VCaP (cell line): ENCODE results near the gene SMPDL3A.

Experiments used
- H3K27ac ChIP-seq: fragments of 450-650 bp; 2 replicates; pipeline ENCODE4 v1.5.1; 2017
- CTCF ChIP-seq: fragments of 450-650 bp; conservative IDR thresholded peaks from 2 replicates; pipeline ENCODE4 v1.5.1; 2017; ENCODE audit warnings: mild to moderate bottlenecking, moderate library complexity

SMPDL3A gene

GRCh38 chr6:122788208-122788607, 850 bp upstream of the SMPDL3A start:
- H3K27ac ChIP-seq = peak overlapping the region; percentile 97

GRCh38 chr6:122788663-122789181, 336 bp upstream of the SMPDL3A start:
- peak overlapping the region; percentile 97 for H3K27ac ChIP-seq
- TF ChIP-seq CTCF = no peak

More at GRCh38 chr6:122788208-122788607, 850 bp upstream of the SMPDL3A start:
- TF ChIP-seq CTCF = no peak

GRCh38 chr6:122790028-122790422, 967 bp downstream of the SMPDL3A start:
- TF ChIP-seq CTCF = no peak
- H3K27ac ChIP-seq = peak overlapping the region; percentile 97

GRCh38 chr6:122790423-122791309, 1.6 kb downstream of the SMPDL3A start:
- H3K27ac ChIP-seq = peak overlapping the region; percentile 97
- TF ChIP-seq CTCF = no peak

- peak overlapping the region; percentile 97 for H3K27ac ChIP-seq
- no peak for TF ChIP-seq CTCF
Measured at GRCh38 chr6:122791310-122791679, 2.2 kb downstream of the SMPDL3A start.

- H3K27ac ChIP-seq = no peak overlapping the region
- no peak for TF ChIP-seq CTCF
Measured at GRCh38 chr6:122792766-122793165, 3.7 kb downstream of the SMPDL3A start.

- peak overlapping the region; percentile 62 for H3K27ac ChIP-seq
- no peak for TF ChIP-seq CTCF
Measured at GRCh38 chr6:122797537-122797936, 8.5 kb downstream of the SMPDL3A start.
